ENCODE data around the gene HSD11B2.

HSD11B2 gene

DNA sequence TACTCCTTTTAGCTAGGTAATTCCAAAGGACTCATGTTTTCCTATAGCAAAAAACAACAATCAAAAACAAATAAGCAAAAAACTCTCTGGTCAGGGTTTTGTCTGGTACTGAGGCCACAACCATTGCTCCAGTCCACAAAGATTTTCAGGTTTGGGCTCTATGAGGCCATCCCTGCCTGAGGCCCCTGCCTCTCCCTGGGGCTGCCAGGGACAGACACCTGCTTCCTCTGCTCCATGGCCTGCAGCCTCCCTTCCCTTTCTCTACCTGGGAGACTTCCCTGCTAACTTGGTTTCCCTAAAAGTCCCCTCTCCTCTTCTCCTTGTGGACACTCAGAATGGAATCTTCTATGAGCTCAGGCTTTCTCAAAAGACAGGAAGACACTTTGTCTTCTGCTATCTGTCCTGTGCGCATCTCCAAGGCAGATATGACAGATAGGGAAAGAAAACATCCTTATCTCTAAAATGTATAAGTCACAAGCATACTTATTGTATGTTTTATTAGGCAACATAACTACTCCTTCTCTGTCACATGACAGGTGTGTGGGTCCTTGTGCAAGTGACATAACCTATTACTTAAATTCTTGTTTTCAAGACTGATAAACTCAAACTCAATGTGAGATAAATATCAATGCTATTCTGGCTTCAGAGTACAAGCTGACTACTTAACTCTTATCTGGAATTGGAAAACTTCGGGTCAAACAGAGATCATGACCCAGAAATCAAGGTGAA lies 13.4 kb upstream of the HSD11B2 start:
- DNase-seq, result no peak

DNA sequence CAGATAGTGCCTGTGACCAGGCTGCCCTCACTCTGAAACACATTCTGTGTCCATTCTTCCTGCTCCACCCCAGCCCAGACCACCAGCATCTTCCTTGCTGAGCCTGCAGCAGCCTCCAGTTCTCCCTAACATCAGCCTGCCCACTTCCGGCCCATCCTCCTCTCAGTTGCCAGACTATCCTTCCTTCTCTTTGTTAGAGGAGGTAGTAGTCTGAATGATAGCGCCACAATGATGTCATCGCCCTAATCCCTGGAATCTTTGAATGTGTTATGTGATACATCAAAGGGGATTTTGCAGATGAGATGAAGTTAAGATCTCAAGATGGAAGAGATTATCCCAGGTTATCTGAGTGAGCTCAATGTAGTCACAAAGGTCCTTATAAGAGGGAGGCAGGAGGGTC lies 11.4 kb upstream of the HSD11B2 start:
- DNase-seq, result no peak

DNA sequence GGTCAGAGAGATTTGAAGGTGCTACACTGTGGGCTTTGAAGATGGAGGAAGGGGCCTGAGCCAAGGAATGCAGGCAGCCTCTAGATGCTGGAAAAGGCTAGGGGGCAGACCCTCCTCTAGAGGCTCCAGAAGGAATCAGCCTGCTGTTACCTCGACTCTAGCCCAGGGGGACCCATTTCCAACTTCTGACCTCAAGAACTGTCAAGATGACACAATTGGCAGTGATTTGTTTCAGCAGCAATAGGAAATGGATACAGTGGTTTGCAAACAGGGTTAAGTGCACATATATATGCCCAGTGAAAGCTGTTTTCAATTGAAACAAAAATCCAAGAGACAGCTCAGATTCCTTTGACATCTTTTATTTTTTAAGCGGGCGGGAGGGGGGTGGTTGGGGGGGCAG lies 11.0 kb upstream of the HSD11B2 start:
- DNase-seq, result no peak

DNA sequence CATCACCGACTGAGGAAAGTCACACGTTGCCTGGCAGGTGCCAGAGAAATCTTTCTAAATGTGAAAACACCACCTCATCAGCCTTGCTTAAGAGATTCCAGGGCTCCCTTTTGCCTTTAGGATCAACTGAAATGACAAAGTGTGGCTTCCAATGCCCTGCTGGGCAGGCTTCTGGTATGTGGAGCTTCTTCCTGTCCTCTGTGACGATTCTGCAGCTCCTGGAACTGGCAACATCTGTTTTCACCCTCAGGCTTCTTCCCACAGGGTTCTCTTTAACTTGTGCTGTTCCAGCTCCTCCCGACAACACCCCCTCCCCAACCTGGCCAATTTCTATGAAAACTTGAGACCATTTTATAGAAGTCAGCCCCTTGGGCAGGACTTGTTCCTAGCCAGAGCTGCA lies 9.9 kb upstream of the HSD11B2 start:
- DNase-seq, result no peak

DNA sequence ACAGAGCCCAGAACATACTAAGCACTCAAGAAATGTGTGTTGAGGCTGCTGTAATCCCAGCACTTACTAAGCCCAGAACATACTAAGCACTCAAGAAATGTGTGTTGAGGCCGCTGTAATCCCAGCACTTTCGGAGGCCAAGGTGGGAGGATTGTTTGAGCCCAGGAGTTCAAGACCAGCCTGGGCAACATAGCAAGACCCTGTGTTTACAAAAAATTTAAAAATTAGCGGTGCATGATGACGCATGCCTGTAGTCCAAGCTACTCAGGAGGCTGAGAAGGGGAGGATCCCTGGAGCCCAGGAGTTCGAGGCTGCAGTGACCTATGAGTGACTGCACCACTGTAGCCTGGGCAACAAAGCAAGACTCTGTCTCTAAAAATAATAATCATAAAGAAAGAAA lies 7.9 kb upstream of the HSD11B2 start:
- no peak for DNase-seq

DNA sequence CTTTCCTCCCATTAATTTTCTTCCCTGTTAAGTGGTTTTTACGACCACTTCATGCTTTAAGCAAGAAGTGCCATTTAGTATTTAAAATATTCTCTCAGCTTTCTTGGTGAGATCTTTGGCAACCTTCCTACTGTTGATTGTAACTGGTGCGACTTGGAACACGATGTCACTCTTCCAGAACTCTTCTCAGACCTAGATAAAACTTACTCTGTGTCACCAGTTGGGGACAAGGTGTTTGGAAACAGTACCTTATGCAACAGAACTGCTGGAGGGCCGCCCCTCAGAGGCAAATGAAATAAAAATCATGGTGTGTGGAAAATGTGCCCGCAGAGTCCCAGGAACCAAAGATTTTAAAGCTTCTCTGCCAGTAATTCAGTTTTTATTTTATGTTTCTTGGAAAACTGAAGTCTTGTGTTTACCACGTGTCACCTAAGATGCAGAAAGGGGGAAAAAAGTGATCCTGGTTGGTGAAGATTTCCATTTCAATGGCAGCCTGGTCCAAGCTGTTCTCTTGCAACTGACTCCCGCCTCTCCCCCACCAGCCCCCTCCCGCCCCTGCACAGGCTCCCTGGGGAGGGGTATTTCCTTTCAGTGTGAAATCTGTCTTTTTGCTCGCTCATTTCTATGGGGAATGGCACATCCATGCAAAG lies 7.2 kb upstream of the HSD11B2 start:
- DNase-seq, result no peak

DNA sequence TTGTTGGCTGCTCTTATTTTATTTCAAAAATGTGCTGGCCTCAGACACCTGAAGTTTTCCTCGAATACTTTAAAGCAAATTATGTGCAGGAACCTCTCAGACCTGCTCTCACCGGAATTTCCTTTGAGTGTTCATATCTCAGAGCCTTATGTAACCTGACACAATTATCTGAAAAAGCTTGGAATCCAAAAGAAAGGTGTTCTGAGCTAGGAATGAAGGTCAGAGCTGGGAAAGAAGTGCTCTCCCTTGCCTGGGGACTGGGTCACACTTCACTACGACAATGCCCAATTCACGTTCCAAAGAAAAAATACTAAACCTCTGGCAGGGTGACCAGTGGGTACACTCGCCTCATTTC lies 6.7 kb upstream of the HSD11B2 start:
- no peak for DNase-seq

DNA sequence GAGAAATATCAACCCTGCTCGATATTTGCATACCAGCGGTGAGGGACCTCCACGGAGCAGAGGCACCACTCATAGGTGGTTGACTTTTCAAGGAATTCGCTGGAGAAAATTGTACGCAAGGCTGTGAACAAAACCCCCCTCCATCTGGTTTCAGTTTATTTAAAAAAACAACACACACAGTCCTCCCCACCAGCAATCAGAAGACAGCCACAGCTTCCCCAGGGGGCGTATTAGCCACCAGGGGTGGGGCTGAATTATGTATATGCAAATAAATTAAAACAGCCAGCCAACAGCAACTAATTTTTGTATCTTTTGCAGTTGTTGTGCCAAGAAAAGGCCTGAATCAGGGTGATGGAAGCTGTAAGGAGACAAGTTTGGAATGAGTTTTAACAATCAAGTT lies 5.9 kb upstream of the HSD11B2 start:
- DNase-seq, result no peak

DNA sequence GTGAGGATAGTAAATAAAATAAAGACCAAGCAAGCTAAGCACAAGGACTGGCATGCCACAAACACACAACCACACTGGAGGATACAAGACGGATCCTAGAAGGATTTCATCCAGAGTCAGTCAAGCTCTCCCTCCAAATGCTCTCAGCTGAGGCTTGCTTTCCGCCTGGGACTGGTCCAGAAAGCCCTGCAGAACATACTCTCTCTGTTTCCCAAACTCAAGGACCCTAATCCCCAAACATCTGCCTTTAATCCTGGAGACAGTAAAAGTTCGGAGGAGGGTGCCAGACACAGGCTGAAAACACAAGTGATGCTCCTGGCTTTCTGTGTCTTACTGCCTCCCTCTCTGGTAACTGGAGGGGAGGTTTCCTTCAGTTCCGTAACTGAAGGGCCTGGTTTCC lies 5.3 kb upstream of the HSD11B2 start:
- no peak for DNase-seq

DNA sequence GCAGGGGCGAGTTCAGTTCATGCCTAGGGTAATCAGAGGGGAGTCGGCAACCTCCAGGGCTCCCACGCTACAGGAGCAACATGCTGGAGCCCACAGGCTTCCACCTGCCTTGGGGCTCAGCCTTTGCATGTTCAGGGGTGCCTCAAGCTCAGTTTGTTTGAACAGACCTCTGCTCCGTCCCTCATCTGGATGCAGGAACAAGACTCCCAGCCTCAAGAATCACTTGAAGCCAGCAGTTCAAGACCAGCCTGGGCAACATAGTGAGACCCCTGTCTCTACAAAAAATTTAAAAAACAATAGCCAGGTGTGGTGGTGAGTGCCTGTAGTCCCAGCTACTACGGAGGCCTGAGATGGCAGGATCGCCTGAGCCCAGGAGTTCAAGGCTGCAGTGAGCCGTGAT lies 4.9 kb upstream of the HSD11B2 start:
- DNase-seq, result no peak

DNA sequence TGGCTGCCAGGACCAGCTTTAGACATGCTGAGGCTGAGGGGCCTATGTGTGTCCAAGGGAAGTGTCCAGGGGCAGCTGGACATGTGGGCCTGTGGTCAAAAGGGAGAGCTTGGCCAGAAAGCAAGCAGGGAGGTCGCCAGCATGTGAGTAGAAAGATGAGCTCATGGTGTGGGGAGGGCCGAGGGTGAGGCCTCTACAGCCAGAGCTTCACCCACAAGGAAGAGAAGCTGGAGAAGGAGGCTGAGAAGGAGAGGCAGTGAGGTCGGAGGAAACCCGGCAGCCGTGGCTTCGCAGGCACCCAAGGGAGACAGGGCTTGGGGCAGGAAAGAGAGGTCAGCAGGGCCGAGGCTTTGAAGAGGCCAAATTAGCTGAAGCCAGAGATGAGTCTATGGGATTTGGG lies 4.0 kb upstream of the HSD11B2 start:
- no peak for DNase-seq

DNA sequence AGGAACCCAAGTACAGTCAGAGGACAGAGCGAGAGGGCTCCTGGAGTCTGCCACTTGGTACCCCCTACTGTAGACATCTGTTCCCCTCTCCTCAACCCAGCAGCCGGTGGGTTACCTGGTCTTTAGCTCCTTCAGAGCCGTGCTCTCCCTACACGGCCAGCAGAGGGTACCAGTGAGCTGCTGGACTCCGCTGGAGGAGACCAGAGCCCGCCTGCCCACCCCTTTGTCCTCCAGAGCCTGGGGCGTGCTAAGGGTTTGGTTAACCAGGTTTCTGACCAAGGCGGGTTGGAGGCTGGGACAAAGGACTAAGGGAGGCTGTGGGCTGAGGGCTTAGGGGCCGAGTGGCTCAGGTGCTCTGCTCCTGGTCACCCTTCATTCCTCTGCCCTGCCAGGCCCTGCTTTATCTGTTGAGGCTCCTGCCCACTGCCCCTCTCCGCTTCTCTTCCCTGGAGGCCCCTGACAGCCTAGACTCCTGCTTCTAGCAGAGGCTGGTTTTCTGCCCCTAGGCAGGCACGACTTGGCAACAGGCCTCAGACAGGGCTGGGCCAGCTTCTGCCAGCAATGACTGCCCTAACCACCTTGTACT lies 2.7 kb upstream of the HSD11B2 start:
- DNase-seq, result peak; percentile 61

DNA sequence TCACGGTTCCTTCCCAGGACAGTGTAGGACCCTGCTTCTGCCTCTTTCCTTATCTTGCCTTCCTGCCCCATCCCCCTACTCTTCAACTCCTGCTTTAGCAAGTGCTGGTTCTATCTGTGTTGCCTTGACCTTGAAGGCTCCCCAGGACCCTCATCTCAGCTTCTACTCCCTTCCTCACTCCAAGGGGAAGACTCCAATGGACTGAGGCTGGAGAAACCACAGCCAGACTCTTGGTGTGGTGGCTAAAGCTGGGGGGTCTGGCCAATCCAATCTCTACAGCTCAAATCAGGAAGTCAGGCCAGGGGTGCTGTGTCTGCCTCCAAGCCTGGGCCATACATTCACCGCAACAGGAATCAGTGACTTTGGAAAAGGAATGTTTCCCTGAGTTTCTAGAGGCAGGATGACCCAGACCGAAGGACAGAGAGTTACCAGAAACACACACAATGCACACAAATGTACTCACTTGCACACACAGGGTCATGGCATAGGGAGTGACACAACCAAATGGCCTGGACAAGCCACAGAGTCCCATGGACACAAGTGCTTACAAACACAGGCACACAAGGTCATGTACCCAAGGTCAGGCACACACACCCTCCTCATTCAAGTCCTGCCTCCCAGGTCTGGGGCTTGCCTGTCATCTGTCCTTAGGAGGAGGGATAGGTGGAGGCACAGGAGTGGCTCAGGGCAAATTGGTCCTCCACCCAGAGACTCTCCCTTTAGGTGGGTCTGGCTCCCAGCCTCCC lies 1.7 kb upstream of the HSD11B2 start:
- no peak for DNase-seq

DNA sequence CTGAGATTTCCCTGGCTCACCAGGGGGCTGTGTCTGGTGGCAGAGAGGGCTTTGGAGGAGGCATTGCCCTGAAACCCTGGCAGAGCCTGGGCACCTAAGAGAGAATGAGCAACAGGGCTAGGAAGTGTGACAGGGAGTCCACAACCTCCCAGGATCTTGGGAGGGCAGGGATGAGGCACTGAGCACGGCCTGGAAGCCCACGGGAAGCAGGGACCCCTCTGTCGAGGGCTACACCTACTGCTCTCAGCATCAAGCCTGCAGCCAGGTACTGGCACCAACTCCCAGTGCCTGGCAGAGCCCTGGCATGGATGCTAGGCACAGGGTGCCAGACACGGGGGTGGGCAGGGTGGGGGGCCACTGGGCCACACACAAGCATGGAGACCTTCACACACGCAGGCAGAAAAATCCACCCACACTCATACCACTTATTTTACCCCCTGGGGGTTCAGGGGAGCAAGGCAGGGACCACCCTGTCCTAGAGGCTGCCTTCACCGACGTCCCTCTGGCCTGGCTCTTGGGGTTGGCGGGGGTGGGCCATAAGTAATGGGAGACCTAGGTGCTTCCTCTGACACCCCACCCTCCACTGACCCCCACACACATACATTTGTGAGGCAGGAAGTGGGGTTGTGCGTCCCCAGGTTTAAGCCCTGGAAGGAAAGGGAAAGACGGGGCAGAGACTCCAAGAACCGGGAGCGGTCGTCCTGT lies 970 bp upstream of the HSD11B2 start:
- no peak for DNase-seq

DNA sequence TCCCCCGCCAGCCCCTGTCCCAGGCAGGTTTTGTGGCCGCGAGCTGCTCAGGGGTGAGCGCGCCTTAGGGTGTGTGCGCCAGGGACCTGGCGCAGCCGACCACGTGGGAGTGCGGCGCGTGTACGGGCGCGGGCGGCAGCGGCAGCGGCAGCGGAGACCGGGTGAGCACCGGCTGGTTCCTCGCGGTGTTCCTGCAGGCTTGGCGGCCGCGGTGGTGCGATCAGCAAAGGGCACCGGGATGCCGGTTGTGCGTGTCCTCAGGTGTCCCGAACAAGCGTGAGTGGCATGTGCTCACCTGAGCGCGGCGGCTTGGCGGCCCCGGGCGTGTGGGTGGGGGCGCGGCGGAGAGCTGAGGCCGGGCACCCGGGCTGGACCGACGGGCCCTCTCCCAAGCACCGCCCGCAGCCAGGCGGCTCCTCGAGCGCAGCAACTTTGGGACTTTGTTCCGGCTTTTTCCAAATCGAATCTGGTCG lies 381 bp upstream of the HSD11B2 start:
- peak; percentile 39 for DNase-seq

DNA sequence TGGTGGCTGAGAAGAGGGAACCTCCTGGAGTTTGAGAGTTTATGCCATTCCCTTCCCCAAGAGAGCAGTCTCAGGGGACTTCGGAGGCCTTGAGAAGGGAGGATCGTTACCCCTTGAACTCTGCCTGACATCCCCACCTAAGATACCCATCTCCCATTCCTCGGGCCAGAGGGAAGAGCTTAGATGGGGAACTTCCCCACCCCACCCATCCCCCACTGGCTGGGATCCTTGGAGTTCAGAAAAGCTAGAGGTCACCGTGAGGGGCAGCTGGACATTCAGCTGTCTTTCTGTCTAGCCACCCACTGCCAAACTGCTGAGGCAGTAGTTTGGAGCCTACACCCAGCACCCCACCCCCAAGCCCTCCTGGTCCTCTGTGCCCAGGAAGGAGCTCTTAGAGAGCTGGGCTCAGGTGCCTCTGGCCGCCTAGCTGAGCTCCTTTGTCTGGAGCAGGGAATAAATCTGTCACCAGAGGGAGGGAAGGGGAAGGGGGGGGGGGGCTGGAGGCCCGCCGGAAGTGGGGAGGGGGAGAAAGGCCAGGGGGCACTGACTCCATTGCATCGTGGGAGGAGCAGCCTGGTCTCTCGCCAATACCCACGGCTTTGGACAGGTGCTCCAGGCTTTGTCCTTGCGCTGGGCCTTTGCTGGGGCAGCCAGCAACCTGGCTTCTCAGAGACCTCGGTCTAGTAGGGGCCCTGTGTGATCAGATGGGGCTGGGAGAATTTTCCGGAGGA lies 1.0 kb downstream of the HSD11B2 start:
- DNase-seq, result no peak

DNA sequence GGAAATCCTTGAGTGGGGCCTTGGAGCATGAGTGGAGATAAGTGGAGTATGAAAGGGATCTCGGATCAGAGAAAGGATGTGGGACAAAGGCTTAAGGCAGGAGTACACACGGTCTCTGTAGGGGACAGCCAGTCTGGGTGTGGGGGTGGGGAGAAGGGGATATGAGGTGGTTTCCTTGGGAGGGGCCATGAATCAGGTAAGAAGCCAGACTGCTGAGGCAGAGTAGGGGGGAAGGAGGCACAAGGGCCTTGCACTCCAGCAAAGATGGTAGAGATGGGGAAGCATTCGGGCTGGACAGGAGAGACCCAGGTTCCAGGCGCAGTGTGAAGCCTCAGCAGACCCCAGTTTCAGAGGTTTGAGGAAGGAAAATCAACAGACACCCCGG lies 1.6 kb downstream of the HSD11B2 start:
- DNase-seq, result no peak

DNA sequence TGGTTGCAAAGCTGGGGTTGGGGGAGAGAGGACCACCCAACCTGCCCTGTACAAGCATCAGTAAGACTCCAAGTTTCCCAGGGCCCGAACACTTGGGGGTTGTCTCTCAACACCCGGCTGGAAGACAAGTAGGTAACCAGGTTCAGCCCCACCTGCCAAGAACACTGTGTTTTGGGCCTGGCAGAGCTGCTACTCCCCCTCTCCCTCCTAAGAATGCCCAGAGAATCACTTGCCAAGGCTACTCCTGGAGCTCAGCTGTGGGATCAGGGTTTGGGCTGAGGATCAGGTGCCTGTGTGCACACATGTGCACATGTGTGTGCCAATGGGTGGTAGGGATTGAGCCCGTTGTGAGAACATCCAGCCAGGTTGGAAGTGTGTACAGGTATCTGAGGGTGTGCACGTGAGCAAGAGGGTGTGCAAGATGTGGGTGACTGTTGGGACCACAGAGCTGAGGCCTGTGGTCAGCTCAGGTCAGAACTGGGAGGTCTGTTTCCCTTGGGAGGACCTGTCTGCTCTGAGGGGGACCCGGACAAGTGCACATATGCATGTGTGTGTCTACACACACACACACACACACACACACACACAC lies 2.3 kb downstream of the HSD11B2 start:
- no peak for DNase-seq

DNA sequence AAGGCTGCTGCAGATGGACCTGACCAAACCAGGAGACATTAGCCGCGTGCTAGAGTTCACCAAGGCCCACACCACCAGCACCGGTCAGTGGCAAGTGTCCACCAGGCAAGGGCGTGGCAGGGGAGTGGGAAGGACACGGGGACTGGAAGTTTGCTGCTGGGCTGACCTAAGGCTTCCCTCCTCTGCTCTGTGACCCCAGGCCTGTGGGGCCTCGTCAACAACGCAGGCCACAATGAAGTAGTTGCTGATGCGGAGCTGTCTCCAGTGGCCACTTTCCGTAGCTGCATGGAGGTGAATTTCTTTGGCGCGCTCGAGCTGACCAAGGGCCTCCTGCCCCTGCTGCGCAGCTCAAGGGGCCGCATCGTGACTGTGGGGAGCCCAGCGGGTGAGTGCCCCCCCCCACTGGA lies 4.8 kb downstream of the HSD11B2 start:
- no peak for DNase-seq

DNA sequence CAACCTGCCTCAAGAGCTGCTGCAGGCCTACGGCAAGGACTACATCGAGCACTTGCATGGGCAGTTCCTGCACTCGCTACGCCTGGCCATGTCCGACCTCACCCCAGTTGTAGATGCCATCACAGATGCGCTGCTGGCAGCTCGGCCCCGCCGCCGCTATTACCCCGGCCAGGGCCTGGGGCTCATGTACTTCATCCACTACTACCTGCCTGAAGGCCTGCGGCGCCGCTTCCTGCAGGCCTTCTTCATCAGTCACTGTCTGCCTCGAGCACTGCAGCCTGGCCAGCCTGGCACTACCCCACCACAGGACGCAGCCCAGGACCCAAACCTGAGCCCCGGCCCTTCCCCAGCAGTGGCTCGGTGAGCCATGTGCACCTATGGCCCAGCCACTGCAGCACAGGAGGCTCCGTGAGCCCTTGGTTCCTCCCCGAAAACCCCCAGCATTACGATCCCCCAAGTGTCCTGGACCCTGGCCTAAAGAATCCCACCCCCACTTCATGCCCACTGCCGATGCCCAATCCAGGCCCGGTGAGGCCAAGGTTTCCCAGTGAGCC lies 5.8 kb downstream of the HSD11B2 start:
- no peak for DNase-seq

DNA sequence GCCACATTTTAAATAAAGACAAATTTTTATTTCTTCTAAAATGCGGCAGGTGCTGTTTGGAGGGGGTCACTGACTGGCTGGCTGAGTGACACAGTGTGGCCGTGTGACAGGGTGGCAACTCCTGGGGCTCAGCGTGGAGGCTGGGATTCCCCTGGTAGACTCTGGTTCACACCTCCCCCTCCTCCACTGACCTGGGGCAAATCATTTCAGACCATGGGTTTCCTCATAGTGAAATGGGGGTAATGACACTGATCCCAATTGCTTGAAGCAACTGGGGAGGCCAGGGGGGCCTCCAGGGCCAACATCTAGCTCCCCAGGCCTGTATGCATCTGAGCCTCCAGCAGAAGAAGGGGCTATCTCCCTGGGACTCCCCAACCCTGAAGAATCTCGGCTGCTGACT lies 6.6 kb downstream of the HSD11B2 start:
- no peak for DNase-seq

All from CD4-positive, alpha-beta T cell treated with Interleukin-17A for 4 hours (primary cell).